ENCODE measurements around the gene RPS29. TPM values are rescaled to one million over a fixed set of nuclear protein-coding genes. Genes with fewer than 3 reads are reported as not detected.

Gene RPS29
- total and polyA plus RNA-seq, 12 donors = 922 to 6,627 (median 1,416) TPM

- no peaks in the 10 kb centered on the region for H3K9me3 ChIP-seq (replicated peaks in 1 of 3)
- no peaks in the 10 kb centered on the region for H3K4me1 ChIP-seq (replicated peaks in 1 of 2)
- intact Hi-C loops (cut with DNase I) = no loop called here
- H3K4me3 ChIP-seq = no peak overlapping the region
- peaks cover 0 to 1% of the 10 kb centered on the region in 2 donors for H3K36me3 ChIP-seq (replicated peaks in 1 of 2)
- H3K27ac ChIP-seq = no peak overlapping the region
- TF ChIP-seq CTCF (IDR thresholded peaks at IDR 0.05) (no peak), POLR2A (IDR thresholded peaks at IDR 0.05) (no peak)
- no peak for DNase-seq
- 87 to 91% (median 90%) methylated on average over 8 of the region's 8 CpGs for WGBS, 4 donors
- no peaks in the 10 kb centered on the region for H3K27me3 ChIP-seq
Measured at GRCh38 chr14:49612671-49613070, 26.5 kb upstream of the RPS29 start.

GRCh38 chr14:49612251-49612650 lies 26.1 kb upstream of the RPS29 start:
- no peaks in the 10 kb centered on the region for H3K9me3 ChIP-seq (replicated peaks in 1 of 3)
- H3K4me3 ChIP-seq = no peak overlapping the region
- H3K27ac ChIP-seq = no peak overlapping the region
- no peaks in the 10 kb centered on the region for H3K4me1 ChIP-seq (replicated peaks in 1 of 2)
- no peaks in the 10 kb centered on the region for H3K27me3 ChIP-seq
- intact Hi-C loops (cut with DNase I) = no loop called here
- H3K36me3 ChIP-seq (replicated peaks in 1 of 2) = no peaks in the 10 kb centered on the region
- DNase-seq = no peak
- WGBS, 4 donors = 93 to 95% (median 94%) methylated on average over 4 of the region's 4 CpGs
- TF ChIP-seq POLR2A (IDR thresholded peaks at IDR 0.05) = no peak
- TF ChIP-seq CTCF (IDR thresholded peaks at IDR 0.05) = no peak

- Histone ChIP-seq H3K36me3 (replicated peaks in 1 of 2) (peaks cover 0 to 2% of the 10 kb centered on the region in 2 donors), H3K4me3 (no peak overlapping the region), H3K27me3 (no peaks in the 10 kb centered on the region), H3K4me1 (replicated peaks in 1 of 2) (no peaks in the 10 kb centered on the region), H3K9me3 (replicated peaks in 1 of 3) (no peaks in the 10 kb centered on the region), H3K27ac (no peak overlapping the region)
- 90 to 98% (median 97%) methylated on average over 6 of the region's 6 CpGs for WGBS, 4 donors
- TF ChIP-seq CTCF (IDR thresholded peaks at IDR 0.05) = no peak
- no peak for TF ChIP-seq POLR2A (IDR thresholded peaks at IDR 0.05)
- intact Hi-C loops (cut with DNase I) = no loop called here
- DNase-seq = no peak
Measured at GRCh38 chr14:49607583-49607982, 21.4 kb upstream of the RPS29 start.

GRCh38 chr14:49598485-49599300 lies 12.5 kb upstream of the RPS29 start, which contains the start of gene LRR1:
TSS of gene LRR1 (plus strand) at chr14:49598940. CDS start at chr14:49599021, 81 bp downstream.
- H3K4me1 ChIP-seq (replicated peaks in 1 of 2) = peaks cover 14 to 26% of the 10 kb centered on the region in 2 donors
- no peaks in the 10 kb centered on the region for H3K27me3 ChIP-seq
- intact Hi-C loops (cut with DNase I) = no loop called here
- no peaks in the 10 kb centered on the region for H3K9me3 ChIP-seq (replicated peaks in 1 of 3)
- TF ChIP-seq CTCF (IDR thresholded peaks at IDR 0.05) = peak in 2 of 6 experiments; percentile 26 to 33
- TF ChIP-seq POLR2A (IDR thresholded peaks at IDR 0.05) = peak in 1 of 2 donors; percentile 81
- H3K27ac ChIP-seq = peak within 1 kb of the TSS; percentile 92 to 98 (median 95)
- no peaks in the 10 kb centered on the region for H3K36me3 ChIP-seq (replicated peaks in 1 of 2)
- WGBS, 4 donors = 0 to 1% (median 1%) methylated on average over 10 to 77 of the region's 77 CpGs
- H3K4me3 ChIP-seq = peak within 1 kb of the TSS; percentile 64 to 93 (median 81)
- DNase-seq = peak; percentile 84 to 91 (median 85)
